ENCODE results near the gene NUAK2. TPM values are rescaled to one million over a fixed set of nuclear protein-coding genes. Genes with fewer than 3 reads are reported as not detected.

NUAK2 gene
- total RNA-seq, 1 experiment from 2014 or later = 9.2 TPM

- Histone ChIP-seq H3K27me3 (ENCODE audit: control insufficient read depth, insufficient read depth, low read length) (no peaks in the 10 kb centered on the region), H3K4me3 (ENCODE audit: insufficient read depth, low read depth, low read length) (no peak overlapping the region), H3K36me3 (replicated peaks; ENCODE audit: control insufficient read depth, insufficient read depth, low read length) (no peaks in the 10 kb centered on the region)
- peak; percentile 60 for DNase-seq
These were observed 63.3 kb downstream of the NUAK2 start for GRCh38 chr1:205258261-205258691.

GRCh38 chr1:205257735-205258134 is 63.8 kb downstream of the NUAK2 start:
- no peaks in the 10 kb centered on the region for H3K36me3 ChIP-seq (replicated peaks; ENCODE audit: control insufficient read depth, insufficient read depth, low read length)
- no peak for DNase-seq
- H3K4me3 ChIP-seq (ENCODE audit: insufficient read depth, low read depth, low read length) = no peak overlapping the region
- H3K27me3 ChIP-seq (ENCODE audit: control insufficient read depth, insufficient read depth, low read length) = no peaks in the 10 kb centered on the region

GRCh38 chr1:205256951-205257625 is 64.5 kb downstream of the NUAK2 start:
- DNase-seq = no peak
- no peaks in the 10 kb centered on the region for H3K36me3 ChIP-seq (replicated peaks; ENCODE audit: control insufficient read depth, insufficient read depth, low read length)
- H3K27me3 ChIP-seq (ENCODE audit: control insufficient read depth, insufficient read depth, low read length) = no peaks in the 10 kb centered on the region
- H3K4me3 ChIP-seq (ENCODE audit: insufficient read depth, low read depth, low read length) = no peak overlapping the region

- DNase-seq = peak; percentile 91
- no peaks in the 10 kb centered on the region for H3K36me3 ChIP-seq (replicated peaks; ENCODE audit: control insufficient read depth, insufficient read depth, low read length)
- H3K27me3 ChIP-seq (ENCODE audit: control insufficient read depth, insufficient read depth, low read length) = no peaks in the 10 kb centered on the region
- H3K4me3 ChIP-seq (ENCODE audit: insufficient read depth, low read depth, low read length) = no peak overlapping the region
These were observed 65.4 kb downstream of the NUAK2 start for GRCh38 chr1:205255941-205256780.

Other genes with a start within 250 kb of the NUAK2 start
- gene TMEM81, start 237.3 kb downstream of the NUAK2 start, total RNA-seq (2014; rRNA removed; shearing (Covaris generic)) = 1.9 and 2.6 TPM in 2 replicates
- 21.7 and 24.6 TPM in 2 replicates for gene RBBP5, start 199.8 kb downstream of the NUAK2 start, total RNA-seq (2014; rRNA removed; shearing (Covaris generic))
- 10.9 and 13.9 TPM in 2 replicates for gene DSTYK, start 110.0 kb downstream of the NUAK2 start, total RNA-seq (2014; rRNA removed; shearing (Covaris generic))
- gene TMCC2, start 93.8 kb downstream of the NUAK2 start, total RNA-seq (2014; rRNA removed; shearing (Covaris generic)) = 13.6 and 19.3 TPM in 2 replicates
- 2.3 and 5.0 TPM in 2 replicates for gene KLHDC8A, start 35.2 kb upstream of the NUAK2 start, total RNA-seq (2014; rRNA removed; shearing (Covaris generic))
- 19.4 and 25.1 TPM in 2 replicates for gene LEMD1, start 100.3 kb upstream of the NUAK2 start, total RNA-seq (2014; rRNA removed; shearing (Covaris generic))
- 6.7 and 9.0 TPM in 2 replicates for gene BLACAT1, start 134.3 kb upstream of the NUAK2 start, total RNA-seq (2014; rRNA removed; shearing (Covaris generic))
- 48.3 and 52.0 TPM in 2 replicates for gene CDK18, start 182.9 kb upstream of the NUAK2 start, total RNA-seq (2014; rRNA removed; shearing (Covaris generic))